ENCODE results near the gene HEATR5A.
"Not testable (repeated sequence)": the region's sequence is repeated elsewhere in the genome, so short reads cannot be mapped to it uniquely, and the experiment has no call there.

The HEATR5A gene

DNA sequence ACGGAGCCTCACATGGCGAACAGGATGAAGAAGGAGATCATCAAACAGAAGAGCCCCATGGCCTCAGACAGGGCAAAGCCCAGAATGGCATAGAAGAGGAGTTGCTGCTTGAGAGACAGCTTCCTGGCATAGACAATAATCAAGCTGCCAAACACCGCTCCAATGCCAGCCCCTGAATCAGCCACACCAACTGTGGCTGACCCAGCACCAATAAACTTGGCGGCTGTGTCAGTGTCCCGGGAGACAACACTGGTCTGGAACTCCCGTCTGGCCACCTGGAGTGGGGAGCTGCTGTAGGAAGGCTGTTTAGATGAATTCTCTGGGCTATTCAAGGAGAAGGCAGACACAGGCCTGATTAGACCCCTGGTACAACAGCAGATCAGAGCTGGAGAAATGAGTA, 100.1 kb downstream of the HEATR5A start:
- DNase-seq (ENCODE audit: low read depth): no peak
- no peak overlapping the region for H3K4me3 ChIP-seq (ENCODE audit: control insufficient read depth, low read depth, low read length)
- TF ChIP-seq, protein P1, sequence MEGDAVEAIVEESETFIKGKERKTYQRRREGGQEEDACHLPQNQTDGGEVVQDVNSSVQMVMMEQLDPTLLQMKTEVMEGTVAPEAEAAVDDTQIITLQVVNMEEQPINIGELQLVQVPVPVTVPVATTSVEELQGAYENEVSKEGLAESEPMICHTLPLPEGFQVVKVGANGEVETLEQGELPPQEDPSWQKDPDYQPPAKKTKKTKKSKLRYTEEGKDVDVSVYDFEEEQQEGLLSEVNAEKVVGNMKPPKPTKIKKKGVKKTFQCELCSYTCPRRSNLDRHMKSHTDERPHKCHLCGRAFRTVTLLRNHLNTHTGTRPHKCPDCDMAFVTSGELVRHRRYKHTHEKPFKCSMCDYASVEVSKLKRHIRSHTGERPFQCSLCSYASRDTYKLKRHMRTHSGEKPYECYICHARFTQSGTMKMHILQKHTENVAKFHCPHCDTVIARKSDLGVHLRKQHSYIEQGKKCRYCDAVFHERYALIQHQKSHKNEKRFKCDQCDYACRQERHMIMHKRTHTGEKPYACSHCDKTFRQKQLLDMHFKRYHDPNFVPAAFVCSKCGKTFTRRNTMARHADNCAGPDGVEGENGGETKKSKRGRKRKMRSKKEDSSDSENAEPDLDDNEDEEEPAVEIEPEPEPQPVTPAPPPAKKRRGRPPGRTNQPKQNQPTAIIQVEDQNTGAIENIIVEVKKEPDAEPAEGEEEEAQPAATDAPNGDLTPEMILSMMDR (IDR thresholded peaks at IDR 0.05; ENCODE audit: control insufficient read depth, insufficient read depth, low read depth, low read length, missing control alignments): no peak

DNA sequence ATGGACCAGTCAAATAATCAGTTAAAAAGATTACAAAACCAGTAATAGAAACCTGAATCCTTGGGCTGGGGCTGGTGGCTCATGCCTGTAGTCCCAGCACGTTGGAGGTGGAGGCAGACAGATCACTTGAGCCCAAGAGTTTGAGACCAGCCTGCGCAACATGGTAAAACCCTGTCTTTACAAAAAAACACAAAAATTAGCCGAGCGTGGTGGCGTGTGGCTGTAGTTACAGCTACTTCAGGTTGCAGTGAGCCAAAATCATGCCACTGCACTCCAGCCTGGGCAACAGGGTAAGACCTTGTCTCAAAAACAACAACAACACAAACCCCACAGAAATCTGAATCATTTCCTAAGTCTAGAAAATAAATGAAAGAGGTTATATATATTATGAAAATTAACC, 100.6 kb downstream of the HEATR5A start:
- TF ChIP-seq, protein P1 (IDR thresholded peaks at IDR 0.05; ENCODE audit: control insufficient read depth, insufficient read depth, low read depth, low read length, missing control alignments): no peak
- H3K4me3 ChIP-seq (ENCODE audit: control insufficient read depth, low read depth, low read length): no peak overlapping the region
- no peak for DNase-seq (ENCODE audit: low read depth)

DNA sequence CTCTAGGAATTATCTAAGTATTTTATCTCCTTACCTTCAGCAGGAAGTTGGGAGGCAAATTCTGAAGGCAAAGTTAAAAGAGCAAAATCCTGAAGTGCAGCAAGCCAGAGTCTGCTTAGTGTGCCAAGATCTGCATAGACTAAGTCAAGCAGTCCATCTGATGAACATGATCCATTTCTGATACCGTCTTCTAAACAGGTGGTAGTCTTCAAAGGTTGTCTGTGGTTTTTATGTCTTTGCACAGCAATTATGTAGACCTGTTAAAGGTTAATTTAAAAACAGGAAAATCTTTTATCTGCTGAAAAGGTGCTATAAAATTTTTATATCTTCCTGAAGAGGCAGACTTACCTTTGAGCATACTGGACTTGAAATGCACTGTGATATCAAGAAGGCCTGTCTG, 107.4 kb downstream of the HEATR5A start:
- TF ChIP-seq, protein P1 (IDR thresholded peaks at IDR 0.05; ENCODE audit: control insufficient read depth, insufficient read depth, low read depth, low read length, missing control alignments): no peak
- no peak for DNase-seq (ENCODE audit: low read depth)
- H3K4me3 ChIP-seq (ENCODE audit: control insufficient read depth, low read depth, low read length): no peak overlapping the region

DNA sequence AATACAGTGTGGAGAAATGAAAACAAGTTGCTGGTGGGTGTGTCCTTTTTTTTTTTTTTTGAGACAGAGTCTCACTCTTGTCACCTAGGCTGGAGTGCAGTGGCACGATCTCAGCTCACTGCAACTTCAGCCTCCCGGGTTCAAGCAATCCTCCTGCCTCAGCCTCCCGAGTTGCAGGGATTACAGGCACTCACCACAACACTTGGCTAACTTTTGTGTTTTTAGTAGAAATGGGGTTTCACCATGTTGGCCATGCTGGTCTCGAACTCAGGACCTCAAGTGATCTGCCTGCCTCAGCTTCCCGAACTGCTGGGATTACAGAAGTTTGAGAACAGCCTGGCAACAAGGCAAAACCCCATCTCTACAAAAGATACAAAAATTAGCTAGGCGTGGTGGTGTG, 108.0 kb downstream of the HEATR5A start:
- not testable (repeated sequence) for DNase-seq (ENCODE audit: low read depth); H3K4me3 ChIP-seq (ENCODE audit: control insufficient read depth, low read depth, low read length)

DNA sequence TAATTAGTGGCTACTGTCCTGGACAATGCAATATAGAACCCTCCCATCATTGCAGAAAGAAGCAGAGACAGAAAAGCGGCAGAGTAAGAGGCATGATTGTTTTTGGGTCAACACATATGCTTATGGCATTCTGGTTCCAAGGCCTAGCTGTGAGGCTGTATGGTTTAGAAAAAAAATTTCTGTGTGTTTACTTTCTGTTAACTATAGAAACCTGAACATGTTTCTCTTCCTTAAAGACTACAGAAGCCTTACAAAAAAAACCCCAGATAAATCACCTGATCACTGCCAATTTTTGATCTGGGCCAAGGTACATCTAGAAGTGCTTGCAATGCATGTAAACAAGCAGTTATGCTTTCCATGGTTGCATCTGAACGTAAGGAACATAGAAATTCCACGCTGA, 112.7 kb downstream of the HEATR5A start:
- TF ChIP-seq, protein P1 (IDR thresholded peaks at IDR 0.05; ENCODE audit: control insufficient read depth, insufficient read depth, low read depth, low read length, missing control alignments): no peak
- no peak for DNase-seq (ENCODE audit: low read depth)

DNA sequence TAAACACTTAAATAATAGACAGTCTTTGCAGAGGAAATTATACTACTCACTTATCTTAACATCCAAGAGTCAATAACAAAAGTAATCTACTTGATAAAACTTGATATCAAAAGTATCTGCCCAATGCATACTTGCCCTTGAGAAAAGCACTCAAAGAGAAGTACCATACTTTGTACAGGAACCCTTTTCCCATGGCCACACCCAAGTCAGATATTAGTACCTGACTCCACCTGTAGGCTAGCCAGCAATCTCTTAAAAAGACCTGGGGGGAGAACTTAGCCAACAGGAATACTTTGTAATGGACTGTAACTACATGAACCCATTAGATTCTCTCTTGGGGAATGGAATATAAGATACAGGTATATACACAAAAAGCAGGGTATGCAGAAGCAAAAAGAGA, 113.2 kb downstream of the HEATR5A start:
- TF ChIP-seq, protein P1 (IDR thresholded peaks at IDR 0.05; ENCODE audit: control insufficient read depth, insufficient read depth, low read depth, low read length, missing control alignments): no peak
- no peak for DNase-seq (ENCODE audit: low read depth)
- H3K4me3 ChIP-seq (ENCODE audit: control insufficient read depth, low read depth, low read length): no peak overlapping the region

More for the DNA sequence above, 112.7 kb downstream of the HEATR5A start:
- H3K4me3 ChIP-seq (ENCODE audit: control insufficient read depth, low read depth, low read length): no peak overlapping the region

DNA sequence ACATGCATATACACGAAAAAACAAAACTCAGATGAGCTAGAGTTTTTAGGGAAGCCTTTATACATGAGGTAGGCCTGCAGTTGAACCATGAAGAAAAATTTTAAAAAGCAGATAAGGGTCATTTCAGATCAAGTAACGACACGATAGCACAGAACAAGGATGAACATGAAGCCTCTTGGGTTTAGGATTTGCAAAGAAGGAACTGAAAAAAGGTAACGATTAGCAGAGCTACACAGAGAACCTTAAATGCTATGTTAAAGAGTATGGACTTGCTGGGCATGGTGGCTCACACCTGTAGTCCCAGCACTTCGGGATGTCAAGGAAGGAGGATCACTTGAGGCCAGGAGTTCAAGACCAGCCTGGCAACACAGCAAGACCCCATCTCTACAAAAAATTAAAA, 116.7 kb downstream of the HEATR5A start:
- TF ChIP-seq, protein P1 (IDR thresholded peaks at IDR 0.05; ENCODE audit: control insufficient read depth, insufficient read depth, low read depth, low read length, missing control alignments): no peak
- DNase-seq (ENCODE audit: low read depth): no peak
- no peak overlapping the region for H3K4me3 ChIP-seq (ENCODE audit: control insufficient read depth, low read depth, low read length)
